GM12891 (cell line): ENCODE results near the gene DLX4.

Experiments
- DNase-seq: peaks from one replicate; pipeline ENCODE4 v3.0.0; 2011; ENCODE audit warnings: low spot score; ENCODE audit not compliant: insufficient read length
- FAIRE-seq: peaks from 2 replicates; lab custom pipeline; 2011; peaks lifted over from hg19 to GRCh38; lab: Jason Lieb, UNC
- PAX5 ChIP-seq: IDR thresholded peaks from 2 replicates; pipeline ENCODE4 v1.6.1; 2011; ENCODE audit warnings: low read length, moderate library complexity, mild to moderate bottlenecking; ENCODE audit not compliant: insufficient read depth, severe bottlenecking
- POLR2A ChIP-seq: IDR thresholded peaks from 2 replicates; pipeline ENCODE4 v1.6.1; 2011; ENCODE audit warnings: low read depth, low read length, control low read depth
- POLR2AphosphoS5 ChIP-seq: IDR thresholded peaks from 2 replicates; pipeline ENCODE4 v1.6.1; 2011; ENCODE audit warnings: low read depth, low read length, control low read depth
- POU2F2 ChIP-seq: IDR thresholded peaks from 2 replicates; pipeline ENCODE4 v1.6.1; 2011; ENCODE audit warnings: low read depth, mild to moderate bottlenecking, control low read depth, low read length, moderate library complexity
- SPI1 ChIP-seq: IDR thresholded peaks from 2 replicates; pipeline ENCODE4 v1.6.1; 2011; ENCODE audit warnings: low read depth, low read length, control low read depth
- TAF1 ChIP-seq: IDR thresholded peaks from 2 replicates; pipeline ENCODE4 v1.6.1; 2011; ENCODE audit warnings: low read depth, low read length, control low read depth

DLX4 gene

DNA sequence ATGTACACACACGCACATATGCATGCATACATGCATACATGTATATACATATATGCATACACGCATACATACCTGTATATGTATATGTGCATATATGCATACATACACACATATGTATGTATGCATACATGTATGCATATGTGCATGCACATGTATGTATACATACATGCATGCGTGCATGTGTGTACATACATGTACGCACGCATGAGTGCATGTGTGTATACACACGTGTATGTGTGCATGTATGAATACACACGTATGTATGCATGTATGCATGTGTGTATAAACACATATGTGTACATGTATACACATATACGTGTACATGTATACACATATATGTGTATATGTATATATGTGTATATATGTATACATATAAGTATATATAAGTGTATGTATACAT lies 54.5 kb downstream of the DLX4 start:
- DNase-seq (no peak), FAIRE-seq (peak; percentile 69)
- TF ChIP-seq POU2F2: no peak
- TF ChIP-seq POLR2A: no peak
- no peak for TF ChIP-seq POLR2AphosphoS5
- no peak for TF ChIP-seq TAF1
- no peak for TF ChIP-seq SPI1
- TF ChIP-seq PAX5: no peak
